Left colon (tissue), 2 donors: ENCODE data around the gene EEF1AKMT1. TPM values are rescaled to one million over a fixed set of nuclear protein-coding genes. Genes with fewer than 3 reads are reported as not detected.

ENCODE experiments used
- ATAC-seq: fragments of 200-7000 bp; cut with Tn5 transposase; one replicate; pipeline ENCODE4 v1.9.1; 2020; ENCODE audit warnings: mild to moderate bottlenecking, moderate library complexity
- DNase-seq, 2 donors: peaks; one replicate each; pipeline ENCODE4 v3.0.0-alpha.2; 2020
- intact Hi-C, 2 donors: fragments of 100-400 bp; cut with DNase I in 1 of 2; cut with micrococcal nuclease in 1 of 2; formaldehyde crosslinking; loops; one replicate each; pipeline versions ENCODE4 v1.11.2 to v1.14.0; 2022; cut with DNase I, micrococcal nuclease
- long read RNA-seq: library from polyadenylated mRNA; unstranded; transcript quantifications from one replicate; pipeline ENCODE4 v2.0.0, GENCODE V29; 2021
- total RNA-seq, 2 donors: library from RNA; stranded (reverse); fragmentation: NEBNext Ultra II Directional; extraction: Animal tissue kit (Norgen Biotek cat#: 25700); gene quantifications; one replicate each; pipeline ENCODE4 v1.2.1, GENCODE V29; 2021
- donor health status: DM: no; HTN: no; CAD: no.
- donor health status: DM: yes; HTN: yes; CAD: no.

Gene EEF1AKMT1, protein sequence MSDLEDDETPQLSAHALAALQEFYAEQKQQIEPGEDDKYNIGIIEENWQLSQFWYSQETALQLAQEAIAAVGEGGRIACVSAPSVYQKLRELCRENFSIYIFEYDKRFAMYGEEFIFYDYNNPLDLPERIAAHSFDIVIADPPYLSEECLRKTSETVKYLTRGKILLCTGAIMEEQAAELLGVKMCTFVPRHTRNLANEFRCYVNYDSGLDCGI
- total RNA-seq, result 1 to 10 TPM; 3.5 to 5.5 TPM
- long read RNA-seq, partial matches to known transcripts, result 0 of 4 reads
- long read RNA-seq, other reads (novel, unspliced or antisense), result 1 of 4 reads

DNA sequence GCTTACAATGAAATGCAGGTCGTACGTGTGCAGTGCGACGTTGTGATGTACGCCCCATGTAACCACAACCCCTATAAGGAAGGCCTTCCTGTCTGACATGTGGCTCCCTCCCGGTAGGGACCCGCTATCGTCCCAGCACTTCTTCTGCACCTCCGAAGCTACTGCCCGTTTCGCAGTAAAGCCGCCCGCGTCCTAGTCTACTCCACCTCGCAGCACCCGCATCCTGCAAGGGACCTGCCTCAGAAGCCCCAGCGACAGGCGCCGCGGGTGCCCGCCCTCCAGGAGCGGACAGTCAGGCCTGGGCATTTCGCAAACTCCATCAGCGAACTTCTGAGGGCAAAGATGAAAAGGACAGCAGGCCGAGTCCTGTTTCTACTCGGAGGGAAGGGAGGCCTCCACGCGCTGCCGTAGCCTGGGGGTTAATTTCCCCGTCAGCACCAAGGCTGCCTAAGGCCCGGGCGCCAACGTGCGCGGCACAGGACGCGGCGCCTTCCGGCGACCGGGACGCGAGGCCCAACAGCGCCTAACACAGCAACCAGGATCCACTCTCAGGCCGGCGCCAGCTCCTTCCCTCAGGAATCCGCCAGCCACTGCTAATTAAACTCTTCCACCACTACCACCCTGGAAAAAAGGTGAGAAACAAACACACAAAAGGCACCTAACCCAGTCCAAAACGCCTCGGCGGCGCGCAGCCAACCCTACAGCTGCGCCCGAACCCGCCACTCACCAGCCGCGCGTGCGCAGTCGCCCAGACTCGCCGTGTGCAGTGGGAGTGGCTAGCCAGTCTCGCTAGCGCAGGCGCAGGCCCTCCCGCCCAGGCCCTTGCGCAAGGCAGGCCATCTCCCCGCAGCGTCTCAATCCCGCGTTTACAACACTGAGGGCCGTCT is at the start of gene EEF1AKMT1:
EEF1AKMT1 (minus strand) TSS at position 768 of the 887 bp plus-strand sequence. CDS start 16,363 bp downstream, outside the sequence.
- DNase-seq (peak; percentile 93 to 96), ATAC-seq (peak; percentile 96)
- intact Hi-C loops, result no loop called here

DNA sequence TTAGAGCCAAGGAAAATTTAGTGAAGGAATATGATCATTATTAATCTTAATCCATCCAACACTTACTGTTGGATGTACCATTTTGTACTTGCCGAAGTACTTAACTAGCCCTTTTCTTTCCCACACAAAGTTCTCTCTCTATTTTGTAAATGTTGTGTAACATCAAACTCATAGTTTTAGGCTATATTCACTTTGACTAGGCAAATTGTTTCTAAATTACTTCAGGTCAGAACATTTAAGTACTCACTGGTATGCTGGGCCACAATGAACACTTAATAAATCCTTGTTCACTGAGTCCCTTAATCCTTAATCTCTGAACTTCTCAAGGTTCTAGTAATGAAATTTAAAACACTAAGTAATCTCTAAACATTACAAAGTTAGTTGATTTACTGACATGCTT is 49.3 kb upstream of the EEF1AKMT1 start:
- DNase-seq, result no peak
- no peak for ATAC-seq
- intact Hi-C loops, result no loop called here

DNA sequence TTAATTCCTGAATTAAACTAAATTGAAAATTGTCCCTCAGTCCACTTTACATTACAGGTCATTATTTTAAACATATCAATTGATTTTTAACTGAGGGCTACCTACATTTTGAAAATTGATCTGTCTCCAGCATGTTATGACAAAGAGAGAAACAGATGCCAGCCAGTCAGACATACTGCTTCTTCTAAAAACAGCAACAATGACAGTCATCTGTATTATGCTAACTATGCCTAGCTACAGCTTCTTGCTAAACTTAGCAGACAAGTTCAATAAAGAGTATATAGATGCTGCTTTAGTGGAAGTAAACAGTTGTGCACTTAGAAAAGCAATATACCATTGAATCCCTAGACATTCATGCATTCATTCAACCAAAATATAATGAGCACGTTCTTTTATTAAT is 48.6 kb upstream of the EEF1AKMT1 start:
- intact Hi-C loops, result no loop called here
- no peak for DNase-seq
- ATAC-seq, result no peak

DNA sequence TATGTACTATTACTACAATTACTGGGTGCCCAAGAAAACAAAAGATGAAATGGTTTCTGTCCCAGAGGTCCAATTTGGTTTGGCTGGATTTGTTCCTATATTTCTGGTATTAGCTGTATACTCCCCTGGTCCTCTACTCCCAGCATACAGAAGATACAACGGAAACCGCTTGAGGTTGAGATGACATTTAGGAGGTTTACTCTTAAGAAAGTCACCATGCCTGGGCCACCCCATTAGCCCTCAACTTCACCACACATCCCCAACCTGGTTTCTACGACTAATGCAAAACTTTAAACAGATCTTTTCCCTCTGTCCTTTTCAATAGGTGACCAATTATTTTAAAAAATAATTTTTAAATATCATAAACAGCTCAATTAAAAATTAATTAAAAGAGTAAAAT is 46.0 kb upstream of the EEF1AKMT1 start:
- ATAC-seq (no peak), DNase-seq (no peak)
- intact Hi-C loops, result no loop called here

DNA sequence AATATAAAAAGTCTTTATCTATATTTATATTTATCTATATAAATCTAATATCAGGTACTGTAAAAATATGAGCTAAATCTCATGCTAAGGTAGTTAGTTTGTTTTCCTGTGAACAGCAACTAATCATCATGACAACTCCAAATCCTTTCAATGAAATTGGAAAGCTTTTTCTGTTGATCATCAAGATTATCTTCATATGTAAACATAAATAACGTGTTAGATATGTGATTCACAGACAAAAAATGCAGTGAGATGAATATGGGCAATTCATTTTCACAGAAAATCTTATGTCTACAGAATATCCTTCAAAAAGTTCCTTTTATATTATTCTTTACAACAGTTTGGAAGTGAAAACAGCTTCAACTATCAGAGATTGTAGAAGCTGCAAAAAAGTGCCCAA is 41.7 kb upstream of the EEF1AKMT1 start:
- ATAC-seq (no peak), DNase-seq (no peak)
- intact Hi-C loops, result no loop called here

DNA sequence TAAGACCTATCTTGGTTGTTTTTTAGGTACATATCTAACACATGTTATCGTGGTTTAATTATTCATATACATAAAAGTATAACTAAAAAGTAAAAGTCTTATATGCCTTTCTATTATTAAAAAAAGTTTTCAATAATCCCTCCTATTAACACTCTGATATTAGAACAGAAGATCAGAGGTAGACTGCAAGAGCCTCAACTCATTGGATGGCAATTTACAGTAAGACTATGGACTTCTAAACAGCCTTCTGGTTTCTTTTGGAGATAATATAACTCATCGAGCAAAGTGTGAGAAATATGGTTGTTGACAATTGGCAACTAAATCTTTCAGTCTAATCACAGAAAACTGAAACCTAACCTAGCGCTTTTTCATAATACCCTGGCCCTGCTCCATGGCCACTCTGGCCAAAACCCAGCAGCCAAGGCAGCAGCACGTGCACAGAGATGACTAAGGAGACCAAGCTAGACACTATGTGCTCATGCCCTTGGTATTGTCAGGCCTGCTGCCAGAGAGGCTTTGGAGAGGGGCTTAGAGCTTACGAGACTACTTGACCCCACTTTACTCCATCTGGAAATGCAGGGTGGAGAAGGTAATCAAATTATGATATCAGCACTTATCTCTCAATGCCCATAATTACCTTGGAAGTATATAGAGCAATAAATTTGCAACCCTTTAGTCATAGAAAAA is 40.6 kb upstream of the EEF1AKMT1 start:
- intact Hi-C loops, result no loop called here
- peak; percentile 62 for ATAC-seq
- DNase-seq, result peak; percentile 48 to 64

DNA sequence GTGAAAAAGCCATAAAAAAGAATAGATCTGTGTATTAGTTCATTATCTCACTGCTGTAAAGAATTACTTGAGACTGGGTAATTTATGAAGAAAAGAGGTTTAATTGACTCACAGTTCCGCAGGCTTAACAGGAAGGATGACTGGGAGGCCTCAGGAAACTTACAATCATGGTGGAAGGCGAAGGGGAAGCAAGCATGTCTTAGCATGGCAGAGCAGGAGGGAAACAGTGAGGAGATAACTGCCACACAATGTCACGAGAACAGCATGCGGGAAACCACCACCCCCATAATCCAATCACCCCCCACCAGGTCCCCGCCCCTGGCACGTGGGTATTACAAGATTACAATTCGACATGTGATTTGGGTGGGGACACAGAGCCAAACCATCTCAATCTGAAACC is 39.1 kb upstream of the EEF1AKMT1 start:
- no peak for ATAC-seq
- intact Hi-C loops, result no loop called here
- DNase-seq, result no peak

DNA sequence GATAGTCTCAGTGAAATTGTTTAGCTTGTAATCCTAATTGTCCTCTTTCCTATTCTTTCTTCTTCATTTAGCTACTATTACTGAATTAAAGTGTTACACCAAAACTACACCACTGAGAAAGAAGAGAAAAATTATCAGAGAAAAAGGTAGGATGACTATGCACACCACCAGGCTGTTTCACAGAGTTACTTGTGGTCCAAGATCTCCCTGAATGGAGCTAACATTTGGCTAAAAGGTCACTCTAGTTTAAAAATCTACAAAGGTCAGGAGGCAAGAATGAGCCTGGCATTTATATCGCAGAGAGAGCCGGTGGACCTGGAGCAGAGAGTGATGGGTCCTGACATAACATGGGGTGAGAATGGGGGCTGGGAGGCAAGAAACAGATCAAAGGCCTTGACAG is 37.0 kb upstream of the EEF1AKMT1 start:
- no peak for DNase-seq
- intact Hi-C loops, result no loop called here
- ATAC-seq, result no peak

DNA sequence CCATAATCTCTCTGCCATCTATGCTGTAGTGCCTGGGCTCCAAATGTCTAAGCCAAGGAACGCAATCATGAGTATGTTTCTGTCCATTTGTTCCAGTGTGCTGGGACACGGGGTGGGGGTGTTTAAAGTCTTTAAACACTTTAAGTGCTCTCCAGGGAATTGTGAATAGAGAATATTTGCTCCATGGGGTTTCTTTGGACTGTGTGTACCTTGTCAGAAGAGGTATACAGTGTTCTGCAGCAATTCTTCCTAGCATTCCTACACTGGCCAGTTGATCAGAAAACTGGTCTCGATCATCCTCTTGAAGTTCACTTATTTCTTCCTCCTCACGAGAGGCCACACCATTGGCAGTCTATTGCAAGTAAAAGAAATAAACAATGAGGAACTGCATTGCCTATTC is 35.1 kb upstream of the EEF1AKMT1 start:
- DNase-seq (no peak), ATAC-seq (no peak)
- intact Hi-C loops, result no loop called here

DNA sequence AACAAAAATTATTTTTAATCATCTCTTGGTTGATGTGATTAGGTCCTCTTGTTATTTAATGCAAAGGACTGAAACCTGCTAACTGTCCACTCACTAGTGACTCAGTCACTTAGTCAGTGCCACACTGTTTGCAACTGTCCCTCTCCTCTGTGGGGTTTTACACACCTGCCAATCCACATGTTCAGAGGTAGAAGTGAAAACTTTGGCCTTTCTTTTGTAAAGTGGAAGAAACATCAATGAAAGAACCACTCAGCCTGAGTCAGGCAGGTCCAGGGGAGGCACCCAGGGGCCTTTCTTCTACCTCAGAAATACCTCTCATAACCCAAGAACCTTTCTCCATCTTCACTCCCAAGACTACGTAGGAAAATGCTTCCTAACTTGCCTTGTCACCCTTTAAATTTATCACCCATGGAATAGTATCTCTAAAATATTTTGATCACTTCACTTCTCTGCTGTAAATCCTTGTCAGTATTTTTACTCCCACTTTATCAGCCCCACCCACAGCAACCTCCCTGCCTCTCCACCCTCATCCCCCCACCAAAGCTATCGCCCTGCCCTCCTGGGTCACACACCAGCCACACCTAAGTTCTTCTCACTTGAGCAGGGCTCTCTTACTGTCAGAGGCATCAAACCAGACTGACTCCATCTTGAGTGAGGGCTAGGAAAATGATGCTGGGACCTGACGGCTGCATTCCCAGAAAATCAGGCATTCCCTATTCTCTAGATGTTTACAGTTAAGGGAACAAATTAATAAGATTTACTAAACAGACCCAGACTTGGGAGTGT is 29.6 kb upstream of the EEF1AKMT1 start:
- intact Hi-C loops, result no loop called here
- no peak for DNase-seq
- ATAC-seq, result no peak

DNA sequence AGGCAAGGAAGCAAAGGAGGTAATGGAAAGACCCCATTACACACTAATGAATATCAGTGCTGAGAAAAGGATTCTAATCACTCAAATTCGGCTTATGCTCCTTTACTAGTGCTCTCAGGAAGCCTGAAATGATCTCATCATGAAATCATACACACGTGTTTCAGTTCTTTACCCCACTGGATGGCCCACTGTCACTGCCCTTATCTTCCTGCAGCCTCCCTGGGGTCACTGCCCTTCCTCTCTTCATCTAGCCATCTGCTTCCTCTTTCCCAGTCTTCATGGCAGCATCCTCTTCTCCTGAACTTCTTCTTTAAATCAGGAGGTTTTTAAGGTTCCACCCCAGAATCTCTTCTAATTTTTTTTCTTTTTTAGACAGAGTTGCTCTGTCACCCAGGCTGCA is 27.9 kb upstream of the EEF1AKMT1 start:
- intact Hi-C loops, result no loop called here
- DNase-seq (no peak), ATAC-seq (no peak)

DNA sequence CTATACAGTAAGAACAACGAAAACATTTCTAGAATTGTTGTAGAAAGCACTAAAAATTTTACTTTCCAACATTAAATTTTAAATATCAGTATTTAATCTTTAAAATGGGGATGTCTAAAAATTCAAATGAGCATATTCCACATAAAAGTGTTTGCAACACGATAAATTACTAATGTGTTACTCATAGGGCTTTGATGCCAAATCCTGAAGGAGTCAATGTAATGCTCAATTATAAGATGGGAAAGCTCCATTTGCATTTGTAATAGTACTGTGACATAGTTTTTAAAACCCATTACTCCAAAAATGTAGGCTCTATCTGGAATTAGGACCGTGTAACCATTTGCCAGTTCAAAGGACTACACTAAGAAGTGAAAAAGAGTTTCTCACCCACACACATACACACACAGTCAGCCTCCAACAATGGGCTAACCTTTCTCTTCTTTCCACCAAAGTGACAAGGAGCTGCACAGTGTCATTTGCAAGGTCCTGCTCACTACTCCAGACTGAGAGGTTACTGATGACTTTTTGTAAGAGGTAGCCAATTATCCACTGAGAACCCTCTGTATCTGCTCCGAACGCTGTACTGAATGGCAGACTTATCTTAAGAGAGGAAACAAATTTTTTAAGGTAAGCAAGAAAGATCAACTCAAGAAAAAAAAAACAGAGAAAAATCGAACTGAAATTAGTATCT is 26.1 kb upstream of the EEF1AKMT1 start:
- intact Hi-C loops, result no loop called here

DNA sequence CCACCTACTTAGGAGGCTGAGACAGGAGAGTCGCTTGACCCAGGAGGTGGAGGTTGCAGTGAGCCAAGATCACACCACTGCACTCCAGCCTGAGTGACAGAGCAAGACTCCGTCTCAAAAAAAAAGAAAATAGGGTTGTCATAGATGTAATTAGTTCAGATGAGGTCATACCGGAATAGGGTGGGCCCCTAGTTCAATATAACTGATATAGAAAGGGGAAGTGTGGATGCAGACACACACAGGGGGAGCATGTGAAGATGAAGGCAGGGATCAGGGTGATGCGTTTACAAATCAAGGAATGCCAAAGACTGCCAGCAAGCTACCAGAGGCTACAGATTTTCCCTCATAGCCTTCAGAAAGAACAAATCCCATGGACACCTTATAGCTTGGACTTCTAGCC is 24.3 kb upstream of the EEF1AKMT1 start:
- intact Hi-C loops, result no loop called here
- DNase-seq, result no peak
- no peak for ATAC-seq

More for the DNA sequence above, 26.1 kb upstream of the EEF1AKMT1 start:
- ATAC-seq (no peak), DNase-seq (no peak)

DNA sequence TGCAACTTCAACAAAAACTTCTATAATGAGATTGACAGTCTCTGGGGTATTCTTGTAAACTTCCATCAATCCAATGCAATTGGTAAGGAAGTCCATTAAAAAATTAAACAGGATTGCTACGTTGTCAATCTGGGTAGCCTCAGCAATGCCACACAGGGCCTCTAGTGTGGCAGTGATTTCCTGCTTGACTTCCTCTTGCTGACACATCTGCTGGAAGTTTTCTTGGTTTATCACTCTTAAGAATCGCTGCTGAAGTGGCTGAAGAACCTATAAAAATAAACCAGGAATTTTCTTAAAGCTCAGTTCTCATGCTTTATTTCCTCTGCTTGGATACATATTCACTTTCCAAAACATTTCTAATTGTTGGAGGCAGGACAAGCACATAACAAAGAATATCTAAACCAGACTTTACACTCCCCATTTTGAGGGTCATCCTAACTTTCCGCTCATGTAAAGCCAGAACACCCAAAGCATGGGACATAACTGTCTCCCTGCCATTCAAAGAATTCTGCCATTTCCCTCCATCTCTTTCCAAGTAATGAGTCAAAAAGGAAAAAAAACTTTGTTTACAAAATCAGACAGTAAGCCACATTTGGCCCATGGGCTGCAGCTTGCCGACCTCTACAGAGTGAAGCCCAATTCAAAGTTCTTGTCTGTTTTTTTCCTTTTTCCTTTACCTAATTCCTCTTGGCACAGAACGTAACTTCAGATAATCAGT is 23.2 kb upstream of the EEF1AKMT1 start:
- ATAC-seq, result no peak

DNA sequence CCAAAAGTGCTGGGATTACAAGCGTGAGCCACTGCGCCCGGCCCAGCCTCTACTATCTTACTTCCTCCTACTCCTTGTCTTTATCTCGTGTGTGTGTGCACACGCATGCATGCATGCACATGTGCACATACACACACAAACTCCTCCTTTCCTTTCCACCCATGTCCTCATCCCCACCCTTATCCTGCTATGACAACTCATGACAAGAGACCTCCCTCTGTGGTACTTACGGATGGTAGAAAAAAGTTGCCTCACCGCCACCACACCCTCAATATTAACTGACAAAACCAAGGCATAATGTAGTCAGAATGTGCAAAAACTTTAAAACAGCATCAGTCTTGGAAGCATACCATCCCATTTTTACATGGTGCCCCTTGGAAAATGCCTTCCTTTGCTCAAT is 15.9 kb upstream of the EEF1AKMT1 start:
- DNase-seq (no peak), ATAC-seq (no peak)
- intact Hi-C loops, result no loop called here

More for the DNA sequence above, 23.2 kb upstream of the EEF1AKMT1 start:
- no peak for DNase-seq
- intact Hi-C loops, result no loop called here

DNA sequence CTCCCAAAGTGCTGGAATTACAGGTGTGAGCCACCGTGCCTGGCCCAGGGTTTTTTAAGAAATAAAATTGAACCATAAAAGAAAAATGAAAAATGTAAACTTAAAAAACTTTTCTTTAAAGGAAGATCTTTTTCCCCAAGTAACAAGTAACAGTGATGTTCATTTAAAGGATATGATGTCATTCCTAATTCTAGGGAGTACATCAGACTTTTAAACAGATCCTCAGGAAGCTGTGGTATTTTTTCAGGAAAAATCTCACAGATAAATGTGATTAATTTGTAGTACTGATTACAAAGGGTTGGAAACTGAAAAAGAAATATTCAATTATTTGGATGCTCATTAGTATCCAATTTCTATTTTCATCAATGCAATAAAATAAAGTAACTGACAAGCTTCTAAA is 14.6 kb upstream of the EEF1AKMT1 start:
- ATAC-seq (no peak), DNase-seq (no peak)
- intact Hi-C loops, result no loop called here

DNA sequence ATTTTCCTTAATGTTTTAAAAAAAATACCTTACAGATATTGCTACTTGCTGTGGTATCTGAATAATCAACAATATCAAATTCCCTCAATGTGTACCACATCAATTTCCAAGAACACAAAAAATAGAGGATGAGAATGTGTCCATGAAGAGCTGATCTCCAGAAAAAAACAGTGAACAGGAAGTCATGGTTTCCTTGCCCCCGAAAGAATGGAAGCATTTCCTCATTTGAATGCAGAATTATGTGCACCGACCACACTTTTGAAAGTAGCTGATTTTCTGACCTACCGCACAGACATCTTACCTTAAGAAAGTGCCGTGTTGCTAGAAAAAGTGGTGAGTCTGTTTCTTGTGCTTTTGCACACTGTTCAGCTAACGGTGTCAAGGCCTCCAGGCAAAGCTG is 13.4 kb upstream of the EEF1AKMT1 start:
- intact Hi-C loops, result no loop called here

More for the DNA sequence above, 13.4 kb upstream of the EEF1AKMT1 start:
- no peak for ATAC-seq
- no peak for DNase-seq
